HPDE6-E6E7 (cell line): ENCODE measurements around the gene HEXA.
"Not testable (repeated sequence)": the region's sequence is repeated elsewhere in the genome, so short reads cannot be mapped to it uniquely, and the experiment has no call there.

Source experiments
- DNase-seq: peaks from one replicate; pipeline ENCODE4 v3.0.0; 2011; ENCODE audit warnings: missing footprints; ENCODE audit errors: extremely low spot score

Gene HEXA

DNA sequence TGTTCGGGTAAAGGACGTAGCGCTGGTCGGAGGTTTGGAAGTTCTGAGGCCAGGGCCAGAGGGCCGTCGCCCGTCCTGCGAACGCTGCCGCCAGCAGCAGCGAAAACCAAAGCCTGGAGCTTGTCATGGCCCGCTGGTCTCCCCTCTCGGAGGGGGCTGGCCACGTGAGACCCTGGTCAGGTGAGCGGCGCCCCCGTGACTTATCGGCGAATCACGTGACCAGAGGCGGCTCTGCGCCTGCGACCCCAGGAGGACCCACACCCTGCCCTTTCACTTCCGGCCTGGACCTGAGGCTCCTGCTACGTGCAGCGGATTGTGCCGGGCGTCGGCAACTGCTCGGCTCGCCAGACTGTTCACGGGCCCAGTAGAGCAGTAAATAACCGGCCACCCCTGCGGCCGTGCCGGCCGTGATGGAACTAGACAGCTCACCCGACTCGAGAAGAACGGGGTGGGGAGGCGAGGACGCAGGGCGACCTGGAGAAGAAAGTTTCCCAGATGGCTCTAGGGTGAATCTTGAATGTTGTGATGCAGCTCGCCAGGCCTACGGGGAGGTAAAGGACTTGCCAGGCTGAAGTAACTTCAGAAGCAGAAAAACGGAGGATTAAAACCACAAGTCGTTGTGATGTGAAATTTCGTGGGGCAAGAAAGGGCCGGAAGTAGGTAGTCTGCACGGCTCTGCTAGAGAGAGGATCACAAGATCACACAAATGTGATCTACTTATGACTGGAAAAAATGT is at the start of gene HEXA:
Gene HEXA, minus strand, starts transcription at position 169 of the 736 bp plus-strand sequence. Its CDS starts 42 bp downstream, at position 127.
- peak; percentile 83 for DNase-seq

DNA sequence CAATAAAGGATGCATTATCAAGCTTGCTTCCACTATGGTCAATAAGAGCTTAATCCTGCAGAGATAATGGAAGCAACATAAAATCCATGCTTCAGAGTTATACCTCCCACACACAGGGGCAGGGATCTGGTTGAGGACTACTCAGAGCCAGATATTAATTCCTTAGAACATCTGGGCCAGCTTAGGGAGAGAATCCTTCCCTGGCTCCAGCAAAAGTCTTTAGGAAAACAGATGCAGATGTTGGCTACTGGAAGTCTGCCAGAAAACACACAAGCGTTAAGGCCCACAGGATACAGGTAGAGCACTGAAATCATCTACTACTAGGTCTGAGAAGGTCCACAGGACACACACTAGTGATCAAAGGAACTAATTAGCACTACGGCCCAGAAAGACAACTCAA is 47.4 kb upstream of the HEXA start:
- no peak for DNase-seq

DNA sequence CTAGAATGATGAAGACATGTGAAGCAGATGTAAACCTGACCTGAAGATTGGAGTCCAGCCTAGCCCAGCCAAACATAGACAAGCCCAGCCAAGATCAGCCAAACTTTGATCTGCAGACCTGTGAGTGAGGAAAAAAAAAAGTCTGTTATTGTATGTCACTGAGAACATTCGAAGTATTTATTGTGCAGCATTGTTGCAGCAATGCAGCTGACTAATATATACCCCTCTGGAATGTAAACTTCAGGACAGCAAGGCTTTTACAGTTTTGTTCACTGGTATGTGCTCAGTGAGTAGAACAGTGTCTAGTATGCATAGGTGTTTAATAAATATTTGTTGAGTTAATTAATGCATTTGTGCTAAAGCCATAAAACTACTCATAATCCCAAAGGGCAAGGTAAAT is 45.7 kb upstream of the HEXA start:
- no peak for DNase-seq

DNA sequence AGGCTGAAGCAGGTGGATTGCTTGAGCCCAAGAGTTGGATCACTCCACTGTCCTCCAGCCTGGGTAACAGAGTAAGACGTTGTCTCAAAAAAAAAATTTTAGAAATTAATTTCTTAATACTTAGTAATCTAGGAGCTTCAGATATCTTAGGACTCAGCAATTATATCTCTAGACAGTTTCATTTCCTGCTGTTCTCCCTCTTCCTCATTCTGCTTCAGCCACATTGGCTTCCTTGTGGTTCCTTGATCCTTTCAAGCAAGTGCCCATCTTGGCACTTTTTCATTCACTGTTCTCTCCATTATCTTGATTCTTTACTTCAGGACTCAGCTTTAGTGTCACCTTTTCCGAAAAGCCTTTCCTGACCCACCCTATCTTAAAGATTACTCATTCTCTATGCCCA is 44.8 kb upstream of the HEXA start:
- DNase-seq = no peak

DNA sequence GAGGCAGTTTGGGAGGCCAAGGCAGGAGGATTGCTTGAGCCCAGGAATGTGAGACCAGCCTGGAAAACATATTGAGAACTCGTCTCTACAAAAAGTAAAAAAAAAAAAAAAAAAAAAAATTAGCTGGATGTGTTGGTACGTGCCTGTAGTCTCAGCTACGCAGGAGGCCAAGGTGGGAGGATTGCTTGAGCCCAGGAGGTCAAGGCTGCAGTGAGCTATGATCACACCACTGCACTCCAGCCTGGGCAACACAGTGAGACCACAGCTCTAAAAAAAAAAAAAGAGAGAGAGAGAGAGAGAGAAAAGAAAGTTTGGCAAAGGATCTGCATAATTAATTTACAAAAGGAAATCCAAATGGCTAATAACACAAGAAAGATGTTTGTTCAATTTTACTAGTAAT is 44.0 kb upstream of the HEXA start:
- DNase-seq = not testable (repeated sequence)

DNA sequence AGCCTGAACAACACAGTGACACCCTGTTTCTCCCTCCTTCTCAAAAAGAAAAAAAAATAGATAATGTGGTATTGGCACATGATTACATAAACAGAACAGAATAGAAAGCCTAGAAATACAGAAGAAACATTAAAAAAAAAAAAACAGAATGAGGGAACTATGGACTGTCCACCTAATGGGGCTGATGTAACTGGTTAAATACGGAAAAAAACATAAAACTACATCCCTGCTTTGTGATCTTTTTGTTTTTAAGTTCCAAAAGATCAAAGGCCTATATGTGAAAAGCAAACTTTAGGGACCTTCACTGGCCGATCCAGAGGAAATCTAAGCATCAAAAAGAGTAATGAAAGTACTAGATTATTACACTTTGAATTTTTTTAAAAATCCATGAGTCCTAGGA is 39.5 kb upstream of the HEXA start:
- no peak for DNase-seq

DNA sequence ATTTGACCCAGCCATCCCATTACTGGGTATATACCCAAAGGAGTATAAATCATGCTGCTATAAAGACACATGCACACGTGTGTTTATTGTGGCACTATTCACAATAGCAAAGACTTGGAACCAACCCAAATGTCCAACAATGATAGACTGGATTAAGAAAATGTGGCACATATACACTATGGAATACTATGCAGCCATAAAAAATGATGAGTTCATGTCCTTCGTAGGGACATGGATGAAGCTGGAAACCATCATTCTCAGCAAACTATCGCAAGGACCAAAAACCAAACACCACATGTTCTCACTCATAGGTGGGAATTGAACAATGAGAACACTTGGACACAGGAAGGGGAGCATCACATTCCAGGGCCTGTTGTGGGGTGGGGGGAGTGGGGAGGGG is 37.5 kb upstream of the HEXA start:
- not testable (repeated sequence) for DNase-seq

DNA sequence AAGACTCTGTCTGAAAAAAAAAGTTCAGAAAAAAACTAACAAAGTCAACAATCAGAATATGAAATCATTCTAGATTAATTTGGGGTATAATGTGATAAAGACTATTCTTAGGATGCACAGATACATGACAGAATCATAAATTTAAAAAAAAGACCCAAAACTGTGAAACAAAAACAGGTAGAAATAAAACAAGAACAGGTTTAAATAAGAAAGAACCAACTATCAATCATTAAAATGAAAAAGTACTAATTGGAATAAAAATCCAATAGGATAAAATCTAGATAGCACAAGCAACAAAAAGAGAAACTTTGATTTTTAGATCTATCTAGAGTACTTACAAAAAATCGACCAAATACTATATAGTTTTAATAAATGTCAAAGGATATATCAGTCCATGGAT is 35.7 kb upstream of the HEXA start:
- DNase-seq = no peak

DNA sequence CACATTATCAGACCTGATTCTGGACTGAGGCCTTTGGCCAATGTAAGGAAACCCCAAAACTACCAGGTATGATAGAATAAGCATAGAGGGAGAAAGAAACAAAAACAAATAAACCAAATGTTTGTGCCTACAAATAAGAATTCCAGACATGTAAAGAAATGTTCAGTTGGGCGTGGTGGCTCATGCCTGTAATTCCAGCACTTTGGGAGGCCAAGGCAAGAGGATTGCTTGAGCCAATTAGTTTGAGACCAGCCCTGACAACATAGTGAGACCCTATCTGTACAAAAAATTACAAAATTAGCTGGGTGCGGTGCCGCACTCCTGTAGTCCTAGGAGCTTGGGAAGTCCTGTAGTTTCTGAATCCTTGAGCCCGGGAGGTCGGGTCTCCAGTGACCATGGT is 35.3 kb upstream of the HEXA start:
- no peak for DNase-seq

DNA sequence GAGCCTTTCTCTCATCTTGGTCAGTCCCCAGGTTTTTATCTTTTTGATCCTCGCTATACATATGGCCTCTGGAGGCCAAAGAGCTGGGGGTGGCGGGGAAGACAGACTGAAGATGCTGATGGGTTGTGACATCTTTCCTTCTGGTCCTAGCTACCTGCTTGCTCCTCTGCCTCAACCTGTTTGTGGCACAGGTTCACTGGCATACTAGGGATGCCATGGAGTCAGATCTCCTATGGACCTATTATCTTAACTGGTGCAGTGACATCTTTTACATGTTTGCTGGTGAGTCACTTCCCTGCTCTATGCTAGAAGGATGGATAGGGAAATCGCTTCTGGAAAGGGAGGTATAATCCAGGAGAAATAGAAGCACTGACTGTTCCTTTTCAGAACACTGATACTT is 31.1 kb upstream of the HEXA start:
- DNase-seq = no peak

DNA sequence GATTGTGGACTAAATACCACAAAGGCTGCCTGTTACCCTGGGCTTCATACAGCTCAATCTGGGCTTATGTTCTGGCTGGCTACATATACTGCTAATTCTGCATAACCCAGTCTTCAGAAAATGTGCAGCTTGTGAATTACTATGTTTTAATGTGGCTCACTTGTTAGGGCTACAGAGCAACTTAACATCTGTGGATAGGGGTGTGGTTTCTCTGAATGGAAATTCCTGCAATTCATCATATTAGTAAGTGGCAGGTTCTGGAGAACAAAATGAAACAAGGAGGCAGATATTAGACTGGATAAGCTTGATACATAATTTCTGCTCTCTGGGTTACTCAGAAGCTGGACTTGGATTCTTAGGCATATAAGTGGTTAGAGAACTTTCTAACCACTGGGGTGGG is 29.0 kb upstream of the HEXA start:
- no peak for DNase-seq

DNA sequence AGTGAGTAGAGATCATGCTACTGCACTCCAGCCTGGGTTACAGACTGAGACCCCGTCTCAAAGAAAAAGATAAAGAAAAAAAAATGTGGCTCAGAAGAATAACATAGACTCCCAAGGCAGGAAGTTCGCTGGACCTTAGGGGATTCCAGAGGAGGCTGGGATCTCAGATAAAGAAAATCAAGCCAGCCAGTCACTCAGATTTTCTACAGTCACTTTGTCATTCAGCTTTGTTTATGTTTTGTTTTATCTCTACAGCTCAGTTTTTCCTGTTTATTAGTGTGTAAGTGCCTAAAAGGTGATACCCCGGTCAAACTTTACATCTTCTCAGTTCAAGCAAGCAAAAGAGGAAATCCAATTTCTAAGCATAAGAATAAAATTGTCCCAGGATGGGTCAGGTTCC is 28.5 kb upstream of the HEXA start:
- no peak for DNase-seq

DNA sequence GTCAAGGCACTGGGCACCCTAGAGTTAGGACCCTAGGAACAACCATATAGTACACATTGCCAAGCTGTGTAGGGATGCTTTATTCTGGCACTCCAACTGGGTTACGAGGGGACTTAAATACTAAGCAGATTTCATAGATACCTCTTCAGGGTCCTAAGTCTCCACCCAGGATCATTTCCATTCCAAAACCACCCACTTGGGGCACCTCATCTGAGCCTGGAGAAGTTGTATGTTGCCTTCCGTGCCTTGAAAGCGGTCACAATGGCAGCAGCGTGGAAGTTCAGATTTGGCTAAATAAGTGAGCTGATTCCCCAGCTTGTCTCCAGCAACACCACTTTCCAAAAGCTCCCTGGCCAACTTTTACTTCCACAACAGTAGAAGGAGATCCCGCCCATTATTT is 26.9 kb upstream of the HEXA start:
- DNase-seq = no peak

DNA sequence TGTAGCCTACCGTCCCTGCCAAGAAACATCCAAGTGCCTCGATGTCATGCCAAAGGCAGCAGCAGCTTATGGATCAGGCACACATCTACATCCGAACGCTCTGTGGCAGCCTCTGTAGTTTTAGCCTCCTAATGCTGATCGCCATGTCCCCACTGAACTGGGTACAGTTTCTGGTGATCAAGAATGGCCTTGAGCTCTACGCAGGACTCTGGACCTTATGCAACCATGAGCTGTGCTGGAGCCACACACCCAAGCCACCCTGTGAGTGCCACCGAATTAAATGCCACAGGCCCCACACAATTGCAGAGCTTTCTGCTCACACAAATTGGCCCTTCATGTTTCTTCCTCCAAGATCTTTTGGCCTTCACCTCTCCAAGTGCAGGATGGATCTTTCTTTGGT is 22.8 kb upstream of the HEXA start:
- no peak for DNase-seq

DNA sequence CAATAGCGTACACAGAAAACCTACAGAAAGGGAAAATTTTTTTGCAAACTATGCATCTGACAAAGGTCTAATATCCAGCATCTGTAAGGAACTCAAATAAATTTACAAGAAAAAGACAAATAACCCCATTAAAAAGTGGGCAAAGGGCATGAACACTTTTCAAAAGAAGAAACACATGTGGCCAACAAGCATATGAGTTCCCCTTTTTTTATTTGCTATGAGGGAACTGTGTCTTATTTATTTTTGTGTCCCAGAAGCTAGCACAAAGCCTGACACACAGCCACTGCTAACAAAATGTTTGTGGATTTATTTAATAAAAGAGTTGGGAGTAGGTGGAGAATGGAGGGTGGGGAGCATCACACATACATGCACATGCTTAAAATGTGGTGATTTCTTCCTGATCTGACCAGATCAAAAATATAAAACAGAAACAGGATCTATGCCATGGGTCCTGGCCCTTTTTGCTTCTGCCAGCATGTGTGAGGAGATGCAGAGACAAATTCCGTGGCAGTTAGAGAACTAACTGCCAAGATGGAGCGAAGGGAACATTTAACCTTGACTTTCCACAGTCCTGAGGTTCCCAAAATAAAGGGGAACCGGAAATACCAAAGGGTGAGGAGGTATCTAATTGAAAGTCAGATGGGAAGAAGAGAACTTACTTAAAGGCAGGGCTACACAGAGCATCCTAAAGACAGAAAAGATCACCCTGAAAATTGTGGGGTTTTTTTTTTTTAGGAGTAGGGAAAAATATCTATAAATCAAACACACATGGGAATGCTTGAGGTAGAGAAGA is 22.2 kb upstream of the HEXA start, which contains the start of gene TMEM202:
Gene TMEM202, plus strand, starts transcription at position 510 of the 793 bp plus-strand sequence. Its CDS starts 22 bp downstream, at position 532.
- DNase-seq = no peak

DNA sequence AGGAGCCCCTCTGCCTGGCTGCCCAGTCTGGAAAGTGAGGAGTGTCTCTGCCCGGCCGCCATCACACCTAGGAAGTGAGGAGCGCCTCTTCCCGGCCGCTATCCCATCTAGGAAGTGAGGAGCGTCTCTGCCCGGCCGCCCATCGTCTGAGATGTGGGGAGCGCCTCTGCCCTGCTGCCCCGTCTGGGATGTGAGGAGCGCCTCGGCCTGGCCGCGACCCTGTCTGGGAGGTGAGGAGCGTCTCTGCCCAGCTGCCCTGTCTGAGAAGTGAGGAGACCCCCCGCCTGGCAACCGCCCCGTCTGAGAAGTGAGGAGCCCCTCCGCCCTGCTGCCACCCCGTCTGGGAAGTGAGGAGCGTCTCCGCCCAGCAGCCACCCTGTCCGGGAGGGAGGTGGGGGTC is 20.5 kb upstream of the HEXA start:
- DNase-seq = not testable (repeated sequence)

DNA sequence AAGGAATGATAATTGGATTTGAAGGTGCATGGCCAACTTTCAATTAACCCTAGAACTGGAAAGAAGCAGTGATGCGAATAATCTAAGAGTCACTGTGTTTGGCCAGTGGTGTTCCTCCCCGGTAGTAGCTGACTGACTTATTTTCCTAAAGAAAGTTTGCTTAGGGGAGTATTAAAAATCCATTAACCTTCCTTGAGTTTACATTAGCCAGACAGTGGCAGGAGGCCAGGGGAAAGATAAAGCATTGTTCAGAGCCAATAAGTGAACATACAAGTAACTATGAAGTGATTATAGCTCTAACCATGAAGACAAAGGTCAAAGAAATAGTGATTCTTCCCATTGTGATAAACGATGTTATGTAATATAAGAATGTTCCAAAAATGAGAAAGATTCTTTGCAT is 13.4 kb upstream of the HEXA start:
- no peak for DNase-seq

DNA sequence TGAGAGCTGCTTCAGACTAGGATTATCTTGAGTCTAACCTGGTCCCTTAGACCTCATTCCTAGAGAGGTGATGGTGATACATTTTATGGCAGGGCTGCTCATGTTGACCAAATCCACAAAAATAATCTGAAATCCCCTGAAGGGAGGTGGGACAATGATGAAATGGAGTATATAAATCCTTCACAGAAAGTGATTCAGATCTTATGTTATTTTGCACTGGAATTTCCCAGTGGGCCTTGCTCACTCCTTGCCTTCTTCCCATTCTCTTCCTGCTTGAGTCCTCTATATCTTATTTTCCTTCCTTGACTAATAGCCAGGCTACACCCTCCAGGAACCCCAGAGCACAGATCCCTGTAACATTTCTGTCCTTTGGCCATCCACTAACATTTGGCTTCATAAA is 11.9 kb upstream of the HEXA start:
- DNase-seq = no peak

DNA sequence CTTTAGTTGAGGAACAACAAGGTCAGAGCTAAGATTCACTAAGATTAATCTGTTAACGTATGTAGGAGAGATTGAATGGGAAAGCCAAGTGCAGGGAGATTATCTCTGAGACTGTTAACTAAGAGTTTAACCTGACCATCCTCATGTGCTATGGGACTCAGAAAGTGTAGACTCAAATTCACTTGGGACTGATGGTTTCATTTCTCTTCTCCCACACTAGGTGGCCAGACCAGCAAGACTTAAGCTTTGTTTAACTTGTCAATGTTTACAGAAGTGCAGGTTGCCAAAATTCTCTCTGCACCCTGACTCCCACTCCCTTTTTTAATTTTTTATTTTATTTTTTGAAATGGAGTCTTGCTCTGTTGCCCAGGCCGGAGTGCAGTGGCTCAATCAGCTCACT is 6.3 kb upstream of the HEXA start:
- no peak for DNase-seq

DNA sequence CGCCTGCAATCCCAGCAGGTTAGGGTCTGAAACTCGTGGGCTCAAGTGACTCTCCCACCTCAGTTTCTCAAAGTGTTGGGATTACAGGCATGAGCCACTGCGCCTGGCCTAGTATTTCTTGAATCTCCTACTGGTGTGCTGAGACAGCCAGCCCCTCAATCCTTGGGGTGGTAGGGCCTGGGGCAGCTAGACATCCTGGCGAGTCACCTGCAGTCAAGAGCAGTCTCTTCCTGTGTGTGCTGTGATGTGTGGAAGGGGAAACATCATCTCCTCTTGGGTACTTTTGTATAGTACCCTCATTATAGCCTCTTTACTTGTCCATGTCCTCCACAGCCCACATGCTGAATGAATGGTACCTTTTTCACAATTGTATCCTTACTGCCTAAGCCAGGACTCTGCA is 4.9 kb upstream of the HEXA start:
- DNase-seq = no peak

DNA sequence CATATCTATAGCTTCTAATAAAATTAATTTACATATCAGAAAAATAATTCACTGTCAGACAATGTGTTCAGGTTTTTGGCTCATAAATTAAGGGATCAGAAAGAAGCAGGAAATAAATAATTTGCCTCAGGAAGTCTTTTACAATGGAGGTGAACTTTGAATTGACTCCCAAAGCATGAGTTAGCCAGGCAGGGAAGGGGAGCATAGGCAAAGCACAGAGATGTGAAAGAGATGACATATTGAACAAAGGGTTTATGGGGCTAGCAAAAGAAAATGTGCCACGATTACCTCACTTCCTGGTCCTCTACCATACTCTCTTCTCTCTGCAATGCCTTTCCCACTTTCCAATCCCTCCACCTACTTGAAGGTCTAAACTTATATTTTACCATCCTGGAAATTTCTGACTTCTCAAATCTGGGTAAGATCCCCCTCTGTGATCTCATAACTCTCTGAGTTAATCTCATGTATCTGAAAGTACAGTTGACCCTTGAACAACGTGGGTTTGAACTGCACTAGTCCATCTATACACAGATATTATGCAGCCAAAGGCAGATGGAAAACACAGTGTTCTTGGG is 4.1 kb upstream of the HEXA start:
- no peak for DNase-seq

DNA sequence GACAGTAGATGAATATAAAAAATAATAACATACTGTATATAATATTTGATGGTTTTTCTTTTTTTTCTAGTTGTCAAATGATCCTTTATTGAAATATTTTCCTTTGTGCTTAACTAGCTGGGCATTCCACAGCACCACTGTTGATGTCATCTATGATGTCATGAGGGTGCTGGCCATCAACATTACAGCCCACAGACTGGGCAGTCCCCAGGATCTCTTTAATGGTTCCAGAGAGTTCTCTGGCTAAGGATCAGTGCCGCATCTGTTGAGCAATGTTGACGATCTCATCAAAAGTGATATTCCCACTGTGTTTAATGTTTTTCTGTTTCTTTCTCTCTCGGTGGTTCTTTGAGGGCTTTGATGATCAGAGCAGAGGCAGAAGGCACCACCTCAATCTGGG is 3.3 kb upstream of the HEXA start:
- DNase-seq = not testable (repeated sequence)

DNA sequence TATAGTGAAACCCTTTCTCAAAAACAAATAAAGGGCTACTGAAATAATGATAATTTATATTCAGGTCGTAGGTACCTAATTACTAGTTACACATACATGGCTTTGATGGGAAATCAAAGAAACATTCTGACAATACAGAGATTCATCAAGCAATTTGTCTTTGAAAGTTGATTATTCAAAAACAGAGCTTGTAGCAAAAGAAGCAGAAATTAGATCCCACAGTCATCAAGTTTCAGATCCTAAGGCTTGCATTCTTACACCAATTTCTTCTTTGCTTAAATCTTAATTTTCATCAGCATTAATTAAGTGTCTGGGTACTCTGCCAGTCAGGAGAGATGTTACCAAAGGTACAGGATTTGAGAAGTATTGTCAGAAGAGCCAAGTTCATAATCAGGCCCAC is 1.5 kb upstream of the HEXA start:
- no peak for DNase-seq
